Mesothelial cell of epicardium (in vitro differentiated cells): ENCODE data around the gene LYRM1. TPM values are rescaled to one million over a fixed set of nuclear protein-coding genes. Genes with fewer than 3 reads are reported as not detected.

Experiments used
- DNase-seq, 2 experiments: peaks; one replicate each; pipeline ENCODE4 v3.0.0; 2021; ENCODE audit warnings: low spot score in 2 of 2; ENCODE audit not compliant: unreplicated experiment in 2 of 2
- H3K27ac Mint-ChIP-seq: 2 replicates; pipeline ENCODE4 v1.8.0; 2021; ENCODE audit warnings: mixed read lengths
- H3K27me3 Mint-ChIP-seq: 2 replicates; pipeline ENCODE4 v1.8.0; 2021; ENCODE audit warnings: low read depth, mixed read lengths
- H3K36me3 Mint-ChIP-seq: 2 replicates; pipeline ENCODE4 v1.8.0; 2021; ENCODE audit warnings: mixed read lengths
- H3K4me1 Mint-ChIP-seq: 2 replicates; pipeline ENCODE4 v1.8.0; 2021; ENCODE audit warnings: mixed read lengths
- H3K4me3 Mint-ChIP-seq: 2 replicates; pipeline ENCODE4 v1.8.0; 2021; ENCODE audit warnings: mild to moderate bottlenecking, moderate library complexity, mixed read lengths
- H3K9me3 Mint-ChIP-seq: 2 replicates; pipeline ENCODE4 v1.8.0; 2021; ENCODE audit warnings: mixed read lengths
- total RNA-seq: library from RNA; stranded (reverse); gene quantifications from 3 replicates; pipeline ENCODE4 v1.2.1, GENCODE V29; 2021
- TF ChIP-seq, protein P1 (sequence below): fragments of 200-600 bp; sonication (generic); IDR thresholded peaks from one replicate; pipeline ENCODE4 v1.5.0; 2021; ENCODE audit warnings: antibody characterized with exemption; ENCODE audit not compliant: unreplicated experiment

Gene LYRM1
- total RNA-seq, 1 donor from 2014 or later: 15.9 TPM

DNA sequence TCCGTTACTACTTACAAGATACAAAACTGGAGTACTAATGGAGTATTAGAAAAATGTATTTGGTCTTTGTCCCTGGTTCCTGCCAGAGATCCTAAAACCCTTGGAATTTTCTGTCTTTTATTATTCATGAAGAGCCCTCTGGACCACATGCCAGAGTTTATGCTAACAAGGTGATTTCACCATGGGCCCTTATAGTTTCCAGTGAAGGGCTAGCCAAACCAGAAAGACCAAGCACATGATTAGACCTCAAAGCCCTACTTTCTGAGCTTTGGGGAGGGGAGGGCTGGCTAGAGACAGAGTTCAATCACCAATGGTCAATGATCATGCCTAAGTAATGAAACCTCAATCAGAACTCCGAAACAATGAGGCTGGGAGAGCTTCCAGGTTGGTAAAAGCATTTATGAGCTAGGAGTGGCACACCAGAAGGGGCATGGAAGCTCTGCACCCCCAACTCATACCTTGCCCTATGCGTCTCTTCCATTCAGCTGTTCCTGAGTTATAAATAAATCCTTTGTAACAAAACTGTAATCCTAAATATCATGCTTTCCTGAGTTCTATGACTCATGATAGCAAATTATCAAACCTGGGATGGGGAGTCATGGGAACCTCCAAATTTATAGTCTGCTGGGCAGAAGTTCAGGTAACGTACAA is 10.8 kb upstream of the LYRM1 start:
- Mint-ChIP-seq H3K27ac (no peak overlapping the region), H3K36me3 (peaks cover 1% of the 10 kb centered on the region), H3K4me1 (peaks cover 5% of the 10 kb centered on the region), H3K27me3 (no peaks in the 10 kb centered on the region), H3K9me3 (no peaks in the 10 kb centered on the region), H3K4me3 (no peak overlapping the region)
- TF ChIP-seq, protein P1, sequence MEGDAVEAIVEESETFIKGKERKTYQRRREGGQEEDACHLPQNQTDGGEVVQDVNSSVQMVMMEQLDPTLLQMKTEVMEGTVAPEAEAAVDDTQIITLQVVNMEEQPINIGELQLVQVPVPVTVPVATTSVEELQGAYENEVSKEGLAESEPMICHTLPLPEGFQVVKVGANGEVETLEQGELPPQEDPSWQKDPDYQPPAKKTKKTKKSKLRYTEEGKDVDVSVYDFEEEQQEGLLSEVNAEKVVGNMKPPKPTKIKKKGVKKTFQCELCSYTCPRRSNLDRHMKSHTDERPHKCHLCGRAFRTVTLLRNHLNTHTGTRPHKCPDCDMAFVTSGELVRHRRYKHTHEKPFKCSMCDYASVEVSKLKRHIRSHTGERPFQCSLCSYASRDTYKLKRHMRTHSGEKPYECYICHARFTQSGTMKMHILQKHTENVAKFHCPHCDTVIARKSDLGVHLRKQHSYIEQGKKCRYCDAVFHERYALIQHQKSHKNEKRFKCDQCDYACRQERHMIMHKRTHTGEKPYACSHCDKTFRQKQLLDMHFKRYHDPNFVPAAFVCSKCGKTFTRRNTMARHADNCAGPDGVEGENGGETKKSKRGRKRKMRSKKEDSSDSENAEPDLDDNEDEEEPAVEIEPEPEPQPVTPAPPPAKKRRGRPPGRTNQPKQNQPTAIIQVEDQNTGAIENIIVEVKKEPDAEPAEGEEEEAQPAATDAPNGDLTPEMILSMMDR: no peak
- DNase-seq: no peak

DNA sequence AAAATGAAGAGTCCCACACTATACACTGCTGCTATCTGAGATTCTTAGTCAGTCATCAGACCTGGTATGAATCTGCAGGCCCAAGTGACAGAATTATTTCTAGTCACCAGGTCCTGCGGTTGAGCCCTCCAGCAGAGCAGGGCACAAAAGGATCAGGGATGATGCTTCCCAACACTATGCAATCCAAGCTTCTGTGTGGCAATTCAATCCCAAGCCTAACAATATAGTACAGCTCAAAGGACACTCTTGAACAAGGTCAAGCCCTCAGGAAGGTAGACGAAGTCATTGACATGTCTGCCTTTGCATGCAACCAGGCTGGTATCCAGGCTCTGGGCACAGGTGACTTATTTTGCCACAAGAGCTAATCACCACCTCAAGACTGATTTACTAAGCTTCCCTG is 6.2 kb upstream of the LYRM1 start:
- Mint-ChIP-seq H3K36me3 (peaks cover 6% of the 10 kb centered on the region), H3K27ac (no peak overlapping the region), H3K9me3 (no peaks in the 10 kb centered on the region), H3K4me1 (peaks cover 25% of the 10 kb centered on the region), H3K4me3 (no peak overlapping the region), H3K27me3 (no peaks in the 10 kb centered on the region)
- no peak for DNase-seq
- TF ChIP-seq, protein P1: no peak

DNA sequence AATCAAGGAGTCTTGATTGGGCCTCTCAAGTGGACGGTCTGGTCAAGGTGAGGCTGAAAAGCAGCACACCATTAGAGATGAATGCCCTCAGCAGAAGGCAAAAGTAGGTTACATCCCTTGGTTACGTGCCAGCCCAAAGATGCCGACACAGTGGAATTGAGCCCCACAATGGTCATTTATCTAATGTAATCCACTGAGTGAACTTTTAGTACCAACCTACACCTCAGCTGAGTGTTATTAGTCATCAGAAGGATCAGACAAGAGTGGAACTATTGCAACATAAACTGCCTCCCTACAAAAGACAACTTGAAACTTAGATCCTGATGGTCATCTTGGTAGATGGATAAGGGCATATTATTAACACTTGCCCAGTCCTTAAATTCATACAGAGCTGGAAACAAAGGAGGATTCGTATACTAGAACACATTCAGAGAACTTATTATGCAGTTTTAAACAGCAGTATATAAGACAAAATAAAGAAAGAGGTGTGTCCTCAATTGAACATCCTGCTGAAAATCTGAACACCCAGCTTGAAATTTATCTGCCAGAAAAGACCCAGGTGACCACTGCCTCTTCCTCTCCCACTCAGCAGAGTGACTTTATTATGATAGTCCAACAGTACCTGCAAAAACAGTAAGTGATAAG is 3.2 kb upstream of the LYRM1 start:
- H3K9me3 Mint-ChIP-seq: no peaks in the 10 kb centered on the region
- no peak overlapping the region for H3K4me3 Mint-ChIP-seq
- peak overlapping the region; percentile 98 for H3K27ac Mint-ChIP-seq

DNA sequence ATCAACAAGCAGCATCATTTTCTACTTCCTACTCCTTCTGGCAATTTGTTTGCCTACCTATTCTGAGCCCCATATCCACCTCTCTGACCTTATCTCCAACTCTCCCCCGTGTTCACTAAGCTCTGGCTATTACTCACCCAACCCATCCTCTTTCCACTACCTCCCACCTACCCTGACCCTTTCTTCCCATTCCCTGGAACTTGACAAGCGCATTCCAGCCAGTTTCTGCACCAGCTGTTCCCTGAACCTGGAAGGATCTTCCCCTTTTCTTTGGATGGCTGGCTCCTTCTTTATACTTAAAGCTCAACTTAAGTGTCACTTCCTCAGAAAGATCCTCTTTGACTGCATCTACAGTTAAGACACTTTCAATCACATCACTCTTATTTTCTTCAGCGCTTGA is 2.6 kb upstream of the LYRM1 start:
- no peak for DNase-seq

More for the DNA sequence above, 3.2 kb upstream of the LYRM1 start:
- Mint-ChIP-seq H3K4me1 (peaks cover 33% of the 10 kb centered on the region), H3K36me3 (peaks cover 6% of the 10 kb centered on the region), H3K27me3 (no peaks in the 10 kb centered on the region)
- TF ChIP-seq, protein P1: no peak
- no peak for DNase-seq

DNA sequence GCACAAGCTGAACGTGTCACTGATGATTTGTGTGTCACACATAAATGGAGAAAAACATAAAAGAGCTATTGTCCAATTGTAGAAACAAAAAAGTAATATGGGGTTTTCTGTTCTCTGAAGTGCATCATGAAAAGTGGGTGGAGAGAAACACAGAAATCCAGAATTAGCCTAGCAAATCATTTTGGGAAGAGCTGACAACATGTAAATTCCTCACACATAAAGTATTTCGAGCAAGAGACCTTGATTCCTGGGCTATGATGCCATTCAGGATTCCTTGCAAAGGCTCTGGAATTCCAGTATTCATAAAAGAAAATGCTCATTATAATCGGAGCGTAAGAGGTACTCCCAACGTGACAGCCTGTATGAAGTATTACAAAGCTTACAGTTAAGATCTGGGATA is 1.5 kb upstream of the LYRM1 start:
- TF ChIP-seq, protein P1: no peak

More for the DNA sequence above, 2.6 kb upstream of the LYRM1 start:
- H3K9me3 Mint-ChIP-seq: no peaks in the 10 kb centered on the region
- H3K4me1 Mint-ChIP-seq: peaks cover 38% of the 10 kb centered on the region
- H3K4me3 Mint-ChIP-seq: no peak overlapping the region
- H3K27me3 Mint-ChIP-seq: no peaks in the 10 kb centered on the region
- peak overlapping the region; percentile 98 for H3K27ac Mint-ChIP-seq
- peaks cover 6% of the 10 kb centered on the region for H3K36me3 Mint-ChIP-seq
- TF ChIP-seq, protein P1: no peak

More for the DNA sequence above, 1.5 kb upstream of the LYRM1 start:
- Mint-ChIP-seq H3K4me1 (peaks cover 48% of the 10 kb centered on the region), H3K36me3 (peaks cover 6% of the 10 kb centered on the region), H3K27me3 (no peaks in the 10 kb centered on the region), H3K4me3 (peak overlapping the region; percentile 83), H3K27ac (peak overlapping the region; percentile 98), H3K9me3 (no peaks in the 10 kb centered on the region)
- DNase-seq: no peak
